ENCODE measurements around the gene SMARCD3.

The SMARCD3 gene

GRCh38 chr7:151242159-151243044, 6.1 kb downstream of the SMARCD3 start:
- in situ Hi-C loops (cut with MboI; ENCODE audit: low pct_unique_long_range_greater_than_20kb, low sequenced_read_pairs, unreplicated experiment), result no loop called here
- no peak for DNase-seq (ENCODE audit: low spot score)
- no peak for TF ChIP-seq CTCF (IDR thresholded peaks at IDR 0.05; ENCODE audit: extremely low read depth, insufficient read depth, missing control alignments)

- no peak for DNase-seq (ENCODE audit: low spot score)
- in situ Hi-C loops (cut with MboI; ENCODE audit: low pct_unique_long_range_greater_than_20kb, low sequenced_read_pairs, unreplicated experiment), result no loop called here
- TF ChIP-seq CTCF (IDR thresholded peaks at IDR 0.05; ENCODE audit: extremely low read depth, insufficient read depth, missing control alignments), result no peak
These were observed 6.8 kb downstream of the SMARCD3 start for GRCh38 chr7:151241755-151242096.

GRCh38 chr7:151240942-151241754, 7.3 kb downstream of the SMARCD3 start:
- in situ Hi-C loops (cut with MboI; ENCODE audit: low pct_unique_long_range_greater_than_20kb, low sequenced_read_pairs, unreplicated experiment), result no loop called here
- no peak for TF ChIP-seq CTCF (IDR thresholded peaks at IDR 0.05; ENCODE audit: extremely low read depth, insufficient read depth, missing control alignments)
- no peak for DNase-seq (ENCODE audit: low spot score)

GRCh38 chr7:151240536-151240935, 8.0 kb downstream of the SMARCD3 start:
- no peak for TF ChIP-seq CTCF (IDR thresholded peaks at IDR 0.05; ENCODE audit: extremely low read depth, insufficient read depth, missing control alignments)
- no peak for DNase-seq (ENCODE audit: low spot score)
- in situ Hi-C loops (cut with MboI; ENCODE audit: low pct_unique_long_range_greater_than_20kb, low sequenced_read_pairs, unreplicated experiment), result no loop called here

- TF ChIP-seq CTCF (IDR thresholded peaks at IDR 0.05; ENCODE audit: extremely low read depth, insufficient read depth, missing control alignments), result no peak
These were observed 8.5 kb downstream of the SMARCD3 start for GRCh38 chr7:151239837-151240459.

More at GRCh38 chr7:151239837-151240459, 8.5 kb downstream of the SMARCD3 start:
- in situ Hi-C loops (cut with MboI; ENCODE audit: low pct_unique_long_range_greater_than_20kb, low sequenced_read_pairs, unreplicated experiment), result no loop called here
- no peak for DNase-seq (ENCODE audit: low spot score)

Data from GM13977 (cell line).